SK-MEL-5 (cell line): ENCODE data around the gene METAP1D. TPM values are rescaled to one million over a fixed set of nuclear protein-coding genes. Genes with fewer than 3 reads are reported as not detected.
"Not testable (repeated sequence)": the region's sequence is repeated elsewhere in the genome, so short reads cannot be mapped to it uniquely, and the experiment has no call there.

Experiments
- DNase-seq: peaks from one replicate; pipeline ENCODE4 v3.0.0-alpha.2; 2016; ENCODE audit warnings: low read depth, low spot score
- in situ Hi-C: cut with HindIII; loops from 2 replicates; pipeline ENCODE4 v1.10.0; 2016; ENCODE audit warnings: low sequenced_read_pairs, high pct_unique_total_duplicates, low pct_unique_long_range_greater_than_20kb
- total RNA-seq: library from RNA; depleted of rRNA; stranded (reverse); fragments of >200 nt; shearing (Covaris generic); gene quantifications from 2 replicates; pipeline ENCODE4 v1.2.3, GENCODE V29; 2014

Gene METAP1D
- total RNA-seq, 1 experiment from 2014 or later = 10.8 TPM

GRCh38 chr2:172102391-172103359 is 102.9 kb downstream of the METAP1D start, which contains the start of gene DLX2:
Gene DLX2, minus strand, starts transcription at chr2:172102900. Its CDS starts 362 bp downstream, at chr2:172102538.
- in situ Hi-C loops = no loop called here
- peak; percentile 91 for DNase-seq

GRCh38 chr2:172103471-172104272 is 103.9 kb downstream of the METAP1D start:
- DNase-seq = peak; percentile 88
- in situ Hi-C loops = no loop called here

GRCh38 chr2:172105471-172106107 is 105.8 kb downstream of the METAP1D start:
- no peak for DNase-seq
- in situ Hi-C loops = no loop called here

GRCh38 chr2:172106108-172106961 is 106.6 kb downstream of the METAP1D start:
- in situ Hi-C loops = no loop called here
- DNase-seq = peak; percentile 76

- DNase-seq = no peak
- in situ Hi-C loops = no loop called here
Measured at GRCh38 chr2:172107690-172108586, 108.2 kb downstream of the METAP1D start.

GRCh38 chr2:172108587-172108930 is 108.8 kb downstream of the METAP1D start:
- in situ Hi-C loops = no loop called here
- no peak for DNase-seq

- in situ Hi-C loops = no loop called here
- no peak for DNase-seq
Measured at GRCh38 chr2:172109256-172109987, 109.7 kb downstream of the METAP1D start.

GRCh38 chr2:172109988-172110811 is 110.4 kb downstream of the METAP1D start:
- in situ Hi-C loops = no loop called here
- no peak for DNase-seq

- DNase-seq = peak; percentile 62
- in situ Hi-C loops = no loop called here
Measured at GRCh38 chr2:172113617-172114016, 113.9 kb downstream of the METAP1D start.

- DNase-seq, in situ Hi-C loops: not testable (repeated sequence)
Measured at GRCh38 chr2:172114176-172114575, 114.4 kb downstream of the METAP1D start.

GRCh38 chr2:172114579-172114978 is 114.8 kb downstream of the METAP1D start:
- in situ Hi-C loops = no loop called here
- no peak for DNase-seq

- in situ Hi-C loops = no loop called here
- no peak for DNase-seq
Measured at GRCh38 chr2:172116107-172116506, 116.4 kb downstream of the METAP1D start.

GRCh38 chr2:172119089-172119488 is 119.3 kb downstream of the METAP1D start:
- in situ Hi-C loops = no loop called here
- peak; percentile 77 for DNase-seq

GRCh38 chr2:172120118-172120517 is 120.4 kb downstream of the METAP1D start:
- in situ Hi-C loops = no loop called here
- no peak for DNase-seq

- in situ Hi-C loops = no loop called here
- DNase-seq = peak; percentile 53
Measured at GRCh38 chr2:172128484-172128883, 128.7 kb downstream of the METAP1D start.
